Measurements from ENCODE around the gene TMIE.

TMIE gene

DNA sequence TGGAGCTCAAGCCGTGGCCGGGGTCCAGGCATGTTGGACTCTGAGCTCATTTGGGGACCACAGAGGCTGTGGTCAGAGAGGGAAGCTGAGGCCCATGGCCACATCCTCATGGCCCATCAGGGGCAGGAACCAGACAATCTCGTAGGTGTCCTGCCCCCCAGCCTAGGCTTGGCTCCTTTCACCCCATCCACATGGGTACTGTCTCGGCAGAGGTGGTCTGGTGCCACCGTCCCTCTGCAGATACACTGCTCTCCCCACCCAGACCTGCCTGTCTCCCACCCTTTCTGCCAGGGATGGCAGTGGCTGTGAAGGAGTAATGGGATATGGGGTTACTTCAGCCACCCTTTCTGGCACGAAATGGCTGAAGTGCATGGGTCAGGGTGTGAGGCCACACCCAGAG is 8.5 kb downstream of the TMIE start:
- DNase-seq, result no peak

DNA sequence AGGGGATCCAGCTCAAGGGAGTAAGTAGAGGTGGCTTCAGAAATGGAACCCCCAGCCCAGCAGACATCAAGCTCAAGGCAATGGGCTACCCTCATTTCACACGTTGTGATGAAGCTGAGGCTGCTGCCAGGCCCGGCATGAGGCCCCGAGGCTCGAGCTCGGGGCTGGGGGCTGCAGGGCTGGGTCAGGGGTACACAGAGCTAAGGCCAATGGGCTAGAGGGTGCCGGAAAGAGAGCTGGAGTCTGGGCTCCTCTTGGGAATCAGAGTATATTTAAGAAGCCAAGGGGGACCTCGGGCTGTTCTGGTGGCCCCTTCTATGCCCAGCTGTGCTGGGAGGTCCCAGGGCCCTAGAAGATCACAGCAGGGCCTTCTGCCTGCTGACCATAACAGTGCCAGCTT is 9.0 kb downstream of the TMIE start:
- DNase-seq, result no peak

- DNase-seq, result no peak
Measured at GRCh38 chr3:46710671-46711295, 9.6 kb downstream of the TMIE start.

DNA sequence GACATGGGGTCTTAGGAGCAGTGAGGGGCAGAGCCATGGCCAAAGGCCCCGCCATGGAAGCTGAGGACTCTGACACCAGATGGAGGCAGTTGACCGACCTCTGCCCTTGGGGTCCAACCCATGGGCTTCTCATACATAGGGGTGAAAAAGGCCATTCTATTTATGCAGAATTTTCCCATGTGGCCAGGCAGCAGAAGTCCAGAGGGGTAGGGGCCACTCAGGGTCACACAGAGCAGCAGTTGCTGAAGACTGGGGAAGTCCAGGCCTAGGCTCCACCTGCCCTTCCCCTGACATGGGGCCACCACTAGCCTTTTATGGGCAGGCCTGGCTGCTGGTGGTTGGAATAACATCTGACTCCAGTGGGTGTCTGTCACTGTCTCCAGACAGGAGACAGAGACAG is 10.1 kb downstream of the TMIE start:
- DNase-seq, result no peak

DNA sequence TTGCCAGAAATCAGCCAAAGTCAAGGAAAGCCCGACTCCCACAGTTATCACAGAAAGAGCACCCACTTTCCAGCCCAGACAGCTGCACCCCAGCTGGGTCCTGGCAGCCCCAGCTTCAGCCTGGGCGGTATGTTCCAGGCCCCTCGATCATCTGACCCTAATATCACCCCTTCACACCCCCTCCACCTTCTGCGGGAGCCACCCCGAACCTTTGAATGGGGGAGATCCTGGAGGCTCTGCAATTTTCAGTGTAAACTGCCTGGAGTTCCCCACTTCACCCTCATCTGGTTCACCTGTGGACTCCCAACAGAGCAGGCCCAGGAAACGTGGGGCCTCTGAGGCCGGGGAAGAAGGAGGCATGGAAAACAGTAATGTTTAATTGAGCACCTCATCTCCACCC is 10.6 kb downstream of the TMIE start:
- DNase-seq, result no peak

GRCh38 chr3:46712191-46713049 is 11.2 kb downstream of the TMIE start:
- DNase-seq, result no peak

DNA sequence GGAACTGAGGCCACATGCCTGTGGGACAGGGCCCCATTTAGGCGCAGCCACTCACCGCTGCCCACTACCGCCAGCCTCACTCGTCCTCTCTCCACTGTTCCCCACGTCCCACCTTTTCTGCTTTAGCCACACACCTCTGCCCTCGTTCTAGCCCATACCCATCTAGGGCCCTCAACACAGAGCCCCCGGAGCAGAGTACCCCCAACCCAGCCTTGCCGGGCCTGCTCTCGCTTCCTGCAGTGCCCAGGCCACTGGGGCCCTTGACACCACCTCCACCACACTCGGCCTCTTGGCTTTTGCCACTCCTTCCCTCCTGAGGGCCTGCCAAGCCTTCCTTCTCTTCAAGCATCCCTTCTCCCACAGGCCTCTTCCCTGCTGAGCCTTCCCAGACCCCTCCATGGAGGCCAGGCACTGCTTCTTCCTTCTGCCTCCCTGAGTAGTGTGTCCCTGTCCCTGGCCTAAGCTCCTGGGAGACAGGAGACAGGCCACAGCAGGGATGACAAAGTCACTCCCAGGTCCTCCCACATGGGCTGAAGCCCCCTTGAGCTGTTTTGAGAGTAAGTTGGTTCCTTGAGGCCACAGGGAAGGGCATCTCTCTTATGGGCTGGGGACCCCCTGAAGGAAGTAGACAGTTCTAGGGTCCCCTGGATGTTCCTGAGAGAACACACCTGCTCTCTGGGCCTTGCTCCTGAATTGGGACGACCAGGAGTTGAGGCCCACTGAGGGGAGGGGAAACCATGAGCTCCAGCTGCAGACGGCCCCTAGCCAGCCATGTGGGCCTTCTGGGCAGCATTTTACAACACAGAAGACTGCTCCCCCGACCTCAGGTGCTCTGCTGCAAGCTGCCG is 12.1 kb downstream of the TMIE start:
- DNase-seq, result no peak

- no peak for DNase-seq
Measured at GRCh38 chr3:46713898-46714552, 12.8 kb downstream of the TMIE start.

DNA sequence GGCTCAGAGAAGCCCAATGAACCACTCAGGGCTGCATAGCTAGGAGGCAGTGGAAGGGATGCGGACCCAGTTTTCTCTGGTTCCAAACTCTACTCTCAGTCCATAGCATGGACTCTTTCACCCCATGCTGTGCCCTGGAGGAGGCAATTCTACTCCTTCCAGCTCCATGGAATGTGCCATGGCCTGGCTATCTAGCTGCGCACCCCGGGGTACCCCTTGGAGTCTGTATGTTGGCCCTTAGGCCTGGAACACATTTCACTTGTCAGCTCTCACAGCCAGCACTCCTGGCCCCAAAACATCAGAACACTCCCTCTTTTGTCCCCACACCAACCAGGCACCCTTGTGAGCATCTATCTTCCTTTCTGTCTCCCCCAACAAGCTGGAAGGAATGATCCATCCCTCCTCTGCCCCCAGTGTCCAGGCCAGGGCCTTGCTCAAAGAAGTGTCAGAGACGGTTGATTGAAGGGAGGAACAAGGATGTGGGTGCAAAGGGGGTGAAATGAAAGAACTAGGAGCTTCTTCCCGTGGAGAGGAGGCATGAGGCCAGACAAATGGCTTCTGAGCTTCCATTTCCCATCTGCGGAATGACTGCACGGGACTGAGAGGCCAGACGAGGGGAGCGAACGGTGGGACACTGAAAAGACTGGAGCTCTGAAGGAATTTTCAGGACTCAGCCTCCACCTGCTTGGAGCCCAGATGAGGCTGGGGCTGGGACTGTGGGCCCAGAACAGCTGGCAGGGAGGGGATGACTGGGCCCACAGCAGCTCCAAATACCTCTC is 13.7 kb downstream of the TMIE start:
- DNase-seq, result no peak

DNA sequence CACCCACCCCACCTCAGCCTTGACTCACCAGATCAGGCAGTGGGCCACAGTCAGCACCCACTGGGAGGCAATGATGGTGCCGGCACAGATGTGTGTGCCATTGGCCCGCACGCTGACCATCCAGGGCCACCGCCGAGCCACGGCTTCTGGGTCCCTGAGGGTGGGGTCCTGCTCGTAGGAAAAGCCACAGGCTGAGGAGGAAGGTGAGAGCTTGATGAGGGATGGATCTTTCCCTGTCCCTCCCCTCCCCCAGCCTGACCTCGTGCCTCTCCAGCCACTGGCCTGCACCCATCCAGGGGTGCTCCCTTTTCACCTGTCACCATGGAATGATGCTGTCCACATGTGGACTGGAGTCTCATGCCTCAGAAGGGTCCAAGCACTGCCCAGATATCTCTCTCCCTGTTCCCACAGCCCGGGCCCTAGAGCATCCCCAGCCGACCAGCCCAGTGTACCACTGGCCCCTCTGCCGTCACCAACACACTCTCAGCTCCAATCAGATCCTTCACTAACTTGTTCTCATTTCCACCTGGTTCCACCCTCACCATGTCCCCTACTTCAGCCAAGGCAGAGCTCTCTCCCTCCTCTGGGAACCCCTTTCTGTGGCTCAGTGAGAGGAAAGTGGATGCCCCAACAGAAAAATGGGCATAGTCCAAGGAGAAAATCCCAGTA is 14.4 kb downstream of the TMIE start:
- no peak for DNase-seq

- no peak for DNase-seq
Measured at GRCh38 chr3:46716461-46717441, 15.6 kb downstream of the TMIE start.

GRCh38 chr3:46717447-46718231 is 16.4 kb downstream of the TMIE start, which contains the start of gene PRSS50:
Gene PRSS50 (minus strand): TSS chr3:46717869. CDS start chr3:46717824, 45 bp downstream.
- DNase-seq, result no peak

- DNase-seq, result no peak
Measured at GRCh38 chr3:46719044-46719565, 17.9 kb downstream of the TMIE start.

- DNase-seq, result no peak
Measured at GRCh38 chr3:46719735-46720271, 18.6 kb downstream of the TMIE start.

DNA sequence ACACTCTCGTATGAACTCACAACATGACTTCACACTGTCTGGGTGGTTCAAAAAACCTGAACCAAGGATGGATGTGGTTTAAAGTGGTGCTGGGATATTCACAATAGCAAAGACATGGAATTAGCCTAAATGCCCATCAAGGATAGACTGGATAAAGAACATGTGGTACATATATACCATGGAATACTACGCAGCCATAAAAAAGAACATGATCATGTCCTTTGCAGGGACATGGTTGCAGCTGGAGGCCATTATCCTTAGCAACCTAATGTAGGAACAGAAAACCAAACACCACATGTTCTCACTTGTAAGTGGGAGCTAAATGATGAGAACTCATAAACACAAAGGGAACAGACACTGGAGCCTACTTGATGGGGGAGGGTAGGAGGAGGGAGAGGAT is 19.8 kb downstream of the TMIE start:
- no peak for DNase-seq

GRCh38 chr3:46722443-46722842 is 21.3 kb downstream of the TMIE start:
- DNase-seq, result no peak

DNA sequence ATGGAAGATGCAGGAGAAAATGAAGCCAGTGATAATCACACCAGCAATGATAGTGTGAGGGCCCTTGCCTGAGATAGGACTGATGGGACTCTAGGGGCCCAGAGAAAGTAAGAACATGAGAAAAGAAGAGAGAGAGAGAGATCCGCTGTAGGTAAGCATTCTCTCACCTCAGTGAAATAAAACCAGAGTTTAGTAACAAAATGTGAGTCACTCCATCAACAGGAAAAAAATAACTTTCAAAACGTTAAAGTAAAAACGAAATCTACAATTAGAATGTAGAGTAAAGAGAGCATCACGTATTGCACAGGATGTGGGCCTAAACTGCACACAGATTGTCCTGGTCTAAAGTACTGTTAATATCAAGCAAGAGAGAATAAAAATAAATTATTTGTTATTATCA is 23.2 kb downstream of the TMIE start:
- no peak for DNase-seq

GRCh38 chr3:46725621-46726314 is 24.6 kb downstream of the TMIE start:
- DNase-seq, result no peak

All from stimulated activated CD4-positive, alpha-beta T cell treated with anti-CD3 and anti-CD28 coated beads, Interleukin-12 subunit alpha, Interleukin-12 subunit beta, amount 100 ng/mL, for 4 hours (primary cell).